HepG2 (cell line): ENCODE results near the gene RELL2. TPM values are rescaled to one million over a fixed set of nuclear protein-coding genes. Genes with fewer than 3 reads are reported as not detected.

Source experiments
- ATAC-seq: fragments of 200-7000 bp; cut with Tn5 transposase; 3 replicates; pipeline ENCODE4 v1.9.1; 2020; ENCODE audit warnings: mild to moderate bottlenecking, moderate library complexity
- BruUV-seq: library from RNA; stranded (reverse); fragments of 400-500 nt; replicated peaks from 2 replicates; lab custom pipeline; 2021; lab: Mats Ljungman, UMichigan
- CTCF ChIA-PET: fragments of 300-600 bp; formaldehyde crosslinking; extraction: SDS; loops from one replicate; lab custom pipeline; 2021; ENCODE audit warnings: low total read pairs, inconsistent platforms, low intra/inter-chr PET ratio; lab: Yijun Ruan, JAX
- POLR2A ChIA-PET: fragments of 350-600 bp; sonication (Branson Sonifier 250); formaldehyde crosslinking; loops from one replicate; lab custom pipeline; 2020; ENCODE audit warnings: antibody characterized with exemption, inconsistent platforms; lab: Yijun Ruan, JAX
- DNase-seq: peaks from one replicate; pipeline ENCODE4 v3.0.0-alpha.2; 2015; ENCODE audit warnings: low spot score
- FAIRE-seq: peaks from 3 replicates; lab custom pipeline; 2011; peaks lifted over from hg19 to GRCh38; lab: Jason Lieb, UNC
- H2AFZ ChIP-seq: one replicate; pipeline ENCODE4 v1.6.1; 2011; ENCODE audit warnings: low read length, inconsistent platforms
- H3K27ac ChIP-seq: fragments of 300-600 bp; 3 replicates; pipeline ENCODE4 v1.8.0; 2011; ENCODE audit warnings: mixed run types, mild to moderate bottlenecking, mixed read lengths, low read length, inconsistent platforms; ENCODE audit not compliant: insufficient read depth; ENCODE audit errors: extremely low read length
- H3K27me3 ChIP-seq, 2 experiments: fragments of 200-600 bp in 1 of 2; 2 replicates in 1 of 2; 3 replicates in 1 of 2; pipeline versions ENCODE4 v1.6.0 to v1.8.0; 2011; ENCODE audit warnings: low read length in 2 of 2, mild to moderate bottlenecking in 2 of 2, moderate library complexity in 2 of 2, inconsistent platforms in 1 of 2; ENCODE audit not compliant: insufficient read depth in 2 of 2, control insufficient read depth in 1 of 2
- H3K36me3 ChIP-seq, 2 experiments: fragments of 200-600 bp in 1 of 2; replicated peaks in 1 of 2; 2 replicates in 1 of 2; 3 replicates in 1 of 2; pipeline versions ENCODE4 v1.5.1 to v1.8.0; 2011; ENCODE audit warnings: low read length in 2 of 2, inconsistent platforms in 1 of 2; ENCODE audit not compliant: insufficient read depth in 2 of 2, control insufficient read depth in 1 of 2
- H3K4me1 ChIP-seq: 2 replicates; pipeline ENCODE4 v1.5.1; 2012; ENCODE audit warnings: low read length, inconsistent platforms; ENCODE audit not compliant: insufficient read depth
- H3K4me2 ChIP-seq: 2 replicates; pipeline ENCODE4 v1.6.0; 2011; ENCODE audit warnings: low read depth, low read length, inconsistent platforms
- H3K4me3 ChIP-seq, 3 experiments: fragments of 200-600 bp in 1 of 3; sonication (generic), shearing (Covaris generic) in 1 of 3; replicated peaks in 1 of 3; 2 replicates each; pipeline ENCODE4 v1.5.1; 2011 to 2016; ENCODE audit warnings: low read length in 3 of 3, inconsistent platforms in 2 of 3, low read depth in 2 of 3, mild to moderate bottlenecking in 2 of 3, control low read depth in 1 of 3, mixed read lengths in 1 of 3; ENCODE audit not compliant: insufficient read depth in 1 of 3
- H3K79me2 ChIP-seq: one replicate; pipeline ENCODE4 v1.6.1; 2011; ENCODE audit warnings: low read length, inconsistent platforms; ENCODE audit not compliant: insufficient read depth
- H3K9ac ChIP-seq: 2 replicates; pipeline ENCODE4 v1.6.0; 2011; ENCODE audit warnings: mild to moderate bottlenecking, low read depth, low read length, inconsistent platforms; ENCODE audit not compliant: insufficient read depth
- H3K9me3 ChIP-seq: 2 replicates; pipeline ENCODE4 v1.5.1; 2012; ENCODE audit warnings: mild to moderate bottlenecking, low read length
- H4K20me1 ChIP-seq: 2 replicates; pipeline ENCODE4 v1.6.0; 2011; ENCODE audit warnings: inconsistent platforms, mild to moderate bottlenecking, low read length, moderate library complexity; ENCODE audit not compliant: insufficient read depth
- DPF2 ChIP-seq: sonication (generic); formaldehyde crosslinking; IDR thresholded peaks from 2 replicates; pipeline ENCODE4 v1.4.0; 2020; ENCODE audit warnings: mild to moderate bottlenecking, low read depth, missing genetic modification reagents, borderline replicate concordance
- HIVEP1 ChIP-seq: sonication (generic); formaldehyde crosslinking; IDR thresholded peaks from 2 replicates; pipeline ENCODE4 v1.4.0; 2020; ENCODE audit warnings: mild to moderate bottlenecking, missing genetic modification reagents
- IRF1 ChIP-seq: sonication (generic); formaldehyde crosslinking; IDR thresholded peaks from 2 replicates; pipeline ENCODE4 v1.4.0; 2020; ENCODE audit warnings: low read depth, mild to moderate bottlenecking, missing genetic modification reagents
- MEF2D ChIP-seq: sonication (generic); formaldehyde crosslinking; IDR thresholded peaks from 2 replicates; pipeline ENCODE4 v1.5.1; 2020; ENCODE audit warnings: mild to moderate bottlenecking, missing genetic modification reagents
- NFYB ChIP-seq: sonication (generic); formaldehyde crosslinking; IDR thresholded peaks from 2 replicates; pipeline ENCODE4 v1.4.0; 2020; ENCODE audit warnings: missing genetic modification reagents
- RARG ChIP-seq: sonication (generic); formaldehyde crosslinking; IDR thresholded peaks from 2 replicates; pipeline ENCODE4 v1.4.0; 2020; ENCODE audit warnings: low read depth, mild to moderate bottlenecking, missing genetic modification reagents
- RERE ChIP-seq: IDR thresholded peaks from 2 replicates; pipeline ENCODE4 v1.6.1; 2016; ENCODE audit warnings: low read depth, missing genetic modification reagents, missing compliant biosample characterization
- THRA ChIP-seq: sonication (generic); formaldehyde crosslinking; IDR thresholded peaks from 2 replicates; pipeline ENCODE4 v1.4.0; 2020; ENCODE audit warnings: missing genetic modification reagents, borderline replicate concordance
- ZFP90 ChIP-seq: sonication (generic); formaldehyde crosslinking; IDR thresholded peaks from 2 replicates; pipeline ENCODE4 v1.8.0; 2022; ENCODE audit warnings: missing genetic modification reagents, mild to moderate bottlenecking, inconsistent platforms, borderline replicate concordance
- ZNF414 ChIP-seq: sonication (generic); formaldehyde crosslinking; IDR thresholded peaks from 2 replicates; pipeline ENCODE4 v1.5.0; 2020; ENCODE audit warnings: missing genetic modification reagents
- ZNF687 ChIP-seq: sonication (generic); formaldehyde crosslinking; IDR thresholded peaks from 2 replicates; pipeline ENCODE4 v1.5.1; 2020; ENCODE audit warnings: mild to moderate bottlenecking, missing genetic modification reagents, moderate library complexity
- WGBS: methylation state at CpG from one replicate; pipeline ENCODE4 v1.1.6; 2017; ENCODE audit warnings: low lambda C conversion rate; 5-methylcytosine and 5-hydroxymethylcytosine counted together
- in situ Hi-C: cut with HindIII; loops from 2 replicates; pipeline ENCODE4 v1.10.0; 2017; ENCODE audit warnings: low pct_unique_long_range_greater_than_20kb; ENCODE audit not compliant: extremely low pct_ligation_motif_present
- intact Hi-C: fragments of 100-400 bp; cut with micrococcal nuclease; formaldehyde crosslinking; loops from one replicate; pipeline ENCODE4 v1.10.0; 2022; ENCODE audit not compliant: unreplicated experiment
- polyA plus RNA-seq, 8 experiments: library from polyadenylated mRNA; depleted of rRNA in 3 of 8; stranded (reverse) in 7 of 8; unstranded in 1 of 8; fragments of >200 nt; fragmentation: Illumina TruSeq in 4 of 8; extraction: Trizol in 4 of 8; gene quantifications; 2 replicates each; pipeline versions ENCODE4 v1.2.1 to v1.2.3, GENCODE V29; 2011 to 2016; ENCODE audit warnings: low read depth in 4 of 8, missing spikeins in 1 of 8, mixed read lengths in 1 of 8; ENCODE audit not compliant: insufficient read depth in 1 of 8
- total RNA-seq, 5 experiments: library from RNA; depleted of rRNA; stranded (reverse); fragments of >200 nt; fragmentation: Illumina TruSeq; extraction: Trizol; gene quantifications; 2 replicates each; pipeline ENCODE4 v1.2.3, GENCODE V29; 2016; ENCODE audit warnings: low read depth in 1 of 5

The RELL2 gene
- total and polyA plus RNA-seq, 2 of the 13 experiments (the other 11 are each of a cell fraction or from before 2014, with no cell fraction given): 6.4 to 8.3 TPM

- Histone ChIP-seq H3K79me2 (no peaks in the 10 kb centered on the region), H4K20me1 (no peaks in the 10 kb centered on the region), H3K36me3 (no peaks in the 10 kb centered on the region), H3K4me3 (no peak overlapping the region), H3K9me3 (no peaks in the 10 kb centered on the region), H3K27ac (no peak overlapping the region), H3K4me1 (peaks cover 2% of the 10 kb centered on the region; the same call in 1 of the 2 replicates), H3K9ac (no peak overlapping the region), H3K27me3 (peaks cover 2 to 5% of the 10 kb centered on the region in 2 experiments; a peak in 2 of 5 replicates), H3K4me2 (no peak overlapping the region), H2AFZ (no peak overlapping the region)
- ATAC-seq: no peak
- intact Hi-C loops: no loop called here
- POLR2A ChIA-PET: no interaction called here
- FAIRE-seq: no peak
- no peak for DNase-seq
- CTCF ChIA-PET: no interaction called here
- BruUV-seq: no TSS peak
- WGBS: 49% methylated on average over 4 of the region's 4 CpGs
- in situ Hi-C loops: loop anchor here (25.0 kb wide), 1 partner anchor 462 kb away; no protein-coding TSS in a partner anchor
- TF ChIP-seq ZFP90 (CRISPR knock-in tag): no peak
- TF ChIP-seq RARG (CRISPR knock-in tag): no peak
- no peak for TF ChIP-seq NFYB (CRISPR knock-in tag)
- no peak for TF ChIP-seq ZNF687
- TF ChIP-seq MEF2D (CRISPR knock-in tag): no peak
- TF ChIP-seq DPF2 (CRISPR knock-in tag): no peak
- no peak for TF ChIP-seq THRA (CRISPR knock-in tag)
- TF ChIP-seq HIVEP1 (CRISPR knock-in tag): no peak
- no peak for TF ChIP-seq ZNF414 (CRISPR knock-in tag)
- no peak for TF ChIP-seq RERE (CRISPR knock-in tag)
- TF ChIP-seq IRF1 (CRISPR knock-in tag): no peak
These were observed 38.9 kb downstream of the RELL2 start for GRCh38 chr5:141675672-141676071.
